Gastroesophageal sphincter (tissue), 4 donors: Measurements from ENCODE around the gene CRB2. TPM values are rescaled to one million over a fixed set of nuclear protein-coding genes. Genes with fewer than 3 reads are reported as not detected.

Experiments
- ATAC-seq: fragments of 150-250 bp; one replicate; pipeline ENCODE4 v1.9.1; 2016; ENCODE audit warnings: mild to moderate bottlenecking, moderate library complexity
- H3K27ac ChIP-seq, 4 donors: fragments of 200-600 bp; sonication (generic) in 3 of 4; 1 replicate in 3 of 4; 2 replicates in 1 of 4; pipeline ENCODE4 v1.5.1; 2016 to 2019
- H3K27me3 ChIP-seq: fragments of 200-600 bp; sonication (generic); one replicate; pipeline ENCODE4 v1.5.1; 2019
- H3K36me3 ChIP-seq, 2 donors: fragments of 200-600 bp; sonication (generic); one replicate each; pipeline ENCODE4 v1.5.1; 2019; ENCODE audit warnings: control low read depth in 1 of 2
- H3K4me1 ChIP-seq, 3 donors: fragments of 200-600 bp; sonication (generic); 1 replicate in 2 of 3; 2 replicates in 1 of 3; pipeline ENCODE4 v1.5.1; 2016 to 2019; ENCODE audit warnings: control low read depth in 2 of 3
- H3K4me3 ChIP-seq, 2 donors: fragments of 200-600 bp; sonication (generic); one replicate each; pipeline ENCODE4 v1.5.1; 2019; ENCODE audit warnings: mild to moderate bottlenecking in 1 of 2, moderate library complexity in 1 of 2
- H3K9me3 ChIP-seq, 3 donors: fragments of 200-600 bp; sonication (generic); one replicate each; pipeline ENCODE4 v1.5.1; 2017 to 2019; ENCODE audit warnings: control low read depth in 2 of 3
- EP300 ChIP-seq: sonication (generic); formaldehyde crosslinking; IDR thresholded peaks from one replicate; pipeline ENCODE4 v1.6.1; 2017; ENCODE audit warnings: antibody characterized with exemption, mild to moderate bottlenecking
- POLR2A ChIP-seq, 2 donors: fragments of 450-650 bp; IDR thresholded peaks; one replicate each; pipeline ENCODE4 v1.6.1; 2017; ENCODE audit warnings: antibody characterized with exemption in 2 of 2, mild to moderate bottlenecking in 2 of 2, moderate library complexity in 1 of 2
- POLR2AphosphoS5 ChIP-seq: sonication (generic); formaldehyde crosslinking; IDR thresholded peaks from one replicate; pipeline ENCODE4 v1.6.1; 2017; ENCODE audit warnings: antibody characterized with exemption
- WGBS, 2 donors: methylation state at CpG; one replicate each; pipeline ENCODE4 v1.1.5; 2018; ENCODE audit warnings: low coverage in 1 of 2; 5-methylcytosine and 5-hydroxymethylcytosine counted together
- total RNA-seq, 4 donors: library from RNA; depleted of rRNA; stranded (reverse); fragments of >200 nt; gene quantifications; one replicate each; pipeline ENCODE4 v1.1.0, GENCODE V29; 2016
- TF ChIP-seq, protein P1 (sequence below), 4 experiments: fragments of 200-600 bp in 2 of 4; fragments of 450-650 bp in 2 of 4; sonication (generic) in 1 of 4; IDR thresholded peaks; one replicate each; pipeline ENCODE4 v1.5.1; 2017 to 2019; ENCODE audit warnings: antibody characterized with exemption in 4 of 4, mild to moderate bottlenecking in 2 of 4, moderate library complexity in 2 of 4

CRB2 gene
- total RNA-seq, 4 donors from 2014 or later, result not detected

DNA sequence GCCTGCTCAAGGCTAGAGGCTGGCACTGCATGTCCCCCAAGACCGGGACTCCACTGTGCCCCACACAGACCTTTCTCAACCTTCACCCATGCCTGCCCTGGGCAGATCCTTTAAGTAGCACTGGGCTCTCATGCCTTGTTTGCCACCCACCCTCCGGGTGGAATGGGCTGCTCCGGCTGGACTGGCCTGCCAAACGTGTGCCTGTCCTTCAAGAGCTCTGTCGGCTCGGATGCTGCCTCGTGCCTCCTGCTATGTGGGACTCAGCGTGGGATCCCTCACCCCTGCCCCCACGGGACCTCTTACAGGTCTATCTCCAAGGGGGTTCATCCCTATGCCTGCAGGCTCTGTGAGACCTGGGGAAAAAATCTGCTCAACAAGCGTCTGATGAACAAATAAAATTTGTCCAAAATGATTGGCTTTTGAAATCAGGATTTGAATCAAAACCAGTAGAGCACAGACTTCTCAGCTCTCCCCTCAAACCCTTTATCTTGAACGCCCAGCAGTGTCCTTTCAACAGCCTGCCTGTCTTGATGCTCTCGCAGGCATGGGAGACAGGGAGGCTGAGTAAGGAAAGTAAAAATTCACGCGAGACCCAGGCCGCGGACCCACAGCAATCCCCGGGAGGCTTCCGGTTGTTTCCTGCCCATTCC lies 56.3 kb downstream of the CRB2 start:
- no peak overlapping the region for H3K4me3 ChIP-seq
- H3K4me1 ChIP-seq, result no peaks in the 10 kb centered on the region
- H3K9me3 ChIP-seq, result no peaks in the 10 kb centered on the region
- no peak for TF ChIP-seq POLR2A (IDR thresholded peaks at IDR 0.05)
- TF ChIP-seq POLR2AphosphoS5, result no peak
- TF ChIP-seq, protein P1, sequence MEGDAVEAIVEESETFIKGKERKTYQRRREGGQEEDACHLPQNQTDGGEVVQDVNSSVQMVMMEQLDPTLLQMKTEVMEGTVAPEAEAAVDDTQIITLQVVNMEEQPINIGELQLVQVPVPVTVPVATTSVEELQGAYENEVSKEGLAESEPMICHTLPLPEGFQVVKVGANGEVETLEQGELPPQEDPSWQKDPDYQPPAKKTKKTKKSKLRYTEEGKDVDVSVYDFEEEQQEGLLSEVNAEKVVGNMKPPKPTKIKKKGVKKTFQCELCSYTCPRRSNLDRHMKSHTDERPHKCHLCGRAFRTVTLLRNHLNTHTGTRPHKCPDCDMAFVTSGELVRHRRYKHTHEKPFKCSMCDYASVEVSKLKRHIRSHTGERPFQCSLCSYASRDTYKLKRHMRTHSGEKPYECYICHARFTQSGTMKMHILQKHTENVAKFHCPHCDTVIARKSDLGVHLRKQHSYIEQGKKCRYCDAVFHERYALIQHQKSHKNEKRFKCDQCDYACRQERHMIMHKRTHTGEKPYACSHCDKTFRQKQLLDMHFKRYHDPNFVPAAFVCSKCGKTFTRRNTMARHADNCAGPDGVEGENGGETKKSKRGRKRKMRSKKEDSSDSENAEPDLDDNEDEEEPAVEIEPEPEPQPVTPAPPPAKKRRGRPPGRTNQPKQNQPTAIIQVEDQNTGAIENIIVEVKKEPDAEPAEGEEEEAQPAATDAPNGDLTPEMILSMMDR (IDR thresholded peaks at IDR 0.05), result no peak
- TF ChIP-seq EP300, result no peak
- no peaks in the 10 kb centered on the region for H3K27me3 ChIP-seq
- no peak for ATAC-seq
- no peak overlapping the region for H3K27ac ChIP-seq
- H3K36me3 ChIP-seq, result peaks cover 0 to 35% of the 10 kb centered on the region in 2 donors
- WGBS, 2 donors, result 100% methylated on average over 1 of the region's 18 CpGs

DNA sequence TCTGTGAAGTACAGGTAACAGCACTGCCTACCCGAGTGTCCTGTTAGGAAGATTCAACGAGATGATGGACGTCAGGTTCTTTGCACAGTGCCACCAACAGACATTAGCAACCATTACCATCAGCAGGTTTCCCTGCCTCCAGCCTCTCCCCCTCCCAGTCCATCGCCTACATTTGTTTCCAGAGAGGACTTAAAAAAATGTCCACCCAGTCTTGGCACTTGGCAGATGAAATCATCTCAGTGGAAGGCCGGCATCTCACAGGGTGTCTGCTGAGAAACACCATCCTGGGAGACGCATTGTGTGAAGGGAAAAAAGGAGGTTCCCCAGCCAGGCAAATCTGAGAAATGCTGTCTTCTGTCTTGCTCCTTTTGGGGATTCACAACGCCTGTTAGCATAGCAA lies 58.2 kb downstream of the CRB2 start:
- peaks cover 0 to 51% of the 10 kb centered on the region in 2 donors for H3K36me3 ChIP-seq
- TF ChIP-seq, protein P1 (IDR thresholded peaks at IDR 0.05), result no peak
- TF ChIP-seq EP300 (no peak), POLR2A (IDR thresholded peaks at IDR 0.05) (no peak), POLR2AphosphoS5 (no peak)

DNA sequence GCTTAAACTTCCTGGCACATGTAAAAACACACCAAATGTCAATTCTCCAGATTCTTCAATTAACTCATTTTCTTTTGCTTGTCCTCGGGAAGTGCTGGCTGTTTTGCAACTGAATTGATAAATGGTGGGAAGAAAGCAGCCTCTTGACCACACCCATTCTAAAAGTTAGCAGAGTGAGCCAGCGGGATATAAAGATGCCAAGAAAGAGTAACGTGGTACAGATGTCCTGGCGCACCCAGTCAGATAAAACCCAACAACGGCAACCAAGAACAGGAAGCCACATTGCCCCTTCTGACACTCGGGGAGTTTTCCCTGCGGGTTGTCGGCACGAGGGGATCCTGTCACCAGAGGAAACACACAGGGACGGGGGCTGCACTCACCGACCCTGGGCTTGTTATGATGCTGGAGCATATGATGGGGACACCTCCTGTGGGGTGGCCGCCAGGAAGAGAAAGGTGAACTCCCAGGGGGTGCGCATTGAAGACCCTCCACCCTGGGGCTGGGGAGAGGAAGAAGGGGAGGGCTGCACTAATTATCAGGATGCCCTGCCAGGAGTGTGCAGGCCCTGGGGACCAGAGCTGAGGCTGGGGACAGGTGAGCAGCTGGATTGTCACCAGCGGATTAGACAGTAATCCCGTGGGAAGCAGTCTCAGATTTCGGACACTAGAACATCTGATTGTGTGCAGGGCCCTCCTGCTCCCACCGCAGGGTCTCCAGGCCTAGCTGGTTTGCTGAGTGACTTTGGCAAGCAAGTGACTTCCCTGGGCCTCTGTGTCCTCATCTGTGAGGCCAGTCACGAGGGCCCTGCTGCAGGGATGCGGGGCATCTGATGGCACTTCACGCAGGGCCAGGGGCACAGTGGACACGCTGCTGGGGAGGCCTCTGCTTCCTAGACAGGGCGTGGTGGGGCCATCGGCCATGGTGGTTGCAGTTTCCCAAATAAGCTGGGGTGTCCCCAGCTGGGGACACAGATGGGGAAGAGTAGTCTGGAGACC lies 59.2 kb downstream of the CRB2 start:
- TF ChIP-seq POLR2AphosphoS5, result no peak
- no peak for TF ChIP-seq EP300
- no peak for TF ChIP-seq POLR2A (IDR thresholded peaks at IDR 0.05)
- TF ChIP-seq, protein P1 (IDR thresholded peaks at IDR 0.05), result no peak
- 75 to 82% methylated on average over 4 to 9 of the region's 23 CpGs for WGBS, 2 donors
- no peak for ATAC-seq
- H3K4me3 ChIP-seq, result no peak overlapping the region
- H3K4me1 ChIP-seq, result no peaks in the 10 kb centered on the region
- peaks cover 0 to 56% of the 10 kb centered on the region in 2 donors for H3K36me3 ChIP-seq
- no peak overlapping the region for H3K27ac ChIP-seq
- H3K9me3 ChIP-seq, result no peaks in the 10 kb centered on the region
- no peaks in the 10 kb centered on the region for H3K27me3 ChIP-seq

More for the DNA sequence above, 58.2 kb downstream of the CRB2 start:
- Histone ChIP-seq H3K27me3 (no peaks in the 10 kb centered on the region), H3K4me3 (no peak overlapping the region), H3K4me1 (no peaks in the 10 kb centered on the region), H3K27ac (no peak overlapping the region), H3K9me3 (no peaks in the 10 kb centered on the region)
- 58 to 88% methylated on average over 3 to 7 of the region's 7 CpGs for WGBS, 2 donors
- ATAC-seq, result no peak

GRCh38 chr9:123416176-123416575 lies 60.2 kb downstream of the CRB2 start:
- TF ChIP-seq POLR2AphosphoS5 (no peak), POLR2A (IDR thresholded peaks at IDR 0.05) (no peak), EP300 (no peak)
- TF ChIP-seq, protein P1 (IDR thresholded peaks at IDR 0.05), result no peak
- WGBS, 2 donors, result 80 to 90% methylated on average over 2 to 5 of the region's 8 CpGs
- Histone ChIP-seq H3K27ac (no peak overlapping the region), H3K4me1 (no peaks in the 10 kb centered on the region), H3K9me3 (no peaks in the 10 kb centered on the region), H3K36me3 (peaks cover 0 to 59% of the 10 kb centered on the region in 2 donors), H3K4me3 (no peak overlapping the region), H3K27me3 (no peaks in the 10 kb centered on the region)
- ATAC-seq, result no peak
